ENCODE data around the gene RNU6-1. TPM values are rescaled to one million over a fixed set of nuclear protein-coding genes. Genes with fewer than 3 reads are reported as not detected.

RNU6-1 gene
- total RNA-seq, 4 donors from 2014 or later = not detected

DNA sequence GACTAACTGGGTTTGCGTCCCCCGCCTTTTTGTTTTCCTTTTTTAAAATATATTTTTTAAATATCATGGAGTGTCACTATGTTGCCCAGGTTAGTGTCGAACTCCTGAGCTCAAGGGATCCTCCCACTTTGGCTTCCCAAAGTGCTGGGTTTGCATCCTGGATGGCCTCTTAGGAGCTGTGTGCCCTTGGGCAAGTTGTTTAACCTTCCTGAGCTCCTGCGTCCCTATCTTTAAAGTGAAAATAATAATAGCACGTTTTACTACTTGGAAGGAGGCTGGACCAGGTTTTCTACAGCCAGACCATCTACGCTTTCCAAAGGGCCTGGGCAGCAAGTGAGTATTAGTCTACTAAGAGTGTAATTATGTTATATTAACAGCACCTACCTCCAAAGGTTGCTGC, 44.2 kb upstream of the RNU6-1 start:
- whole genome bisulfite sequencing = 63% methylated on average over 6 of the region's 6 CpGs
- peaks cover 35% of the 10 kb centered on the region for H3K4me1 ChIP-seq
- H3K9me3 ChIP-seq = no peaks in the 10 kb centered on the region
- H3K36me3 ChIP-seq = no peaks in the 10 kb centered on the region
- DNase-seq (ENCODE audit: low spot score in 2 of 2) = no peak
- peak overlapping the region; percentile 49 for H3K4me3 ChIP-seq
- H3K27me3 ChIP-seq = no peaks in the 10 kb centered on the region
- TF ChIP-seq EP300 (IDR thresholded peaks at IDR 0.05) = no peak
- no peak for TF ChIP-seq POLR2AphosphoS5 (IDR thresholded peaks at IDR 0.05)
- no peak for TF ChIP-seq POLR2A (IDR thresholded peaks at IDR 0.05)
- TF ChIP-seq, protein P1, sequence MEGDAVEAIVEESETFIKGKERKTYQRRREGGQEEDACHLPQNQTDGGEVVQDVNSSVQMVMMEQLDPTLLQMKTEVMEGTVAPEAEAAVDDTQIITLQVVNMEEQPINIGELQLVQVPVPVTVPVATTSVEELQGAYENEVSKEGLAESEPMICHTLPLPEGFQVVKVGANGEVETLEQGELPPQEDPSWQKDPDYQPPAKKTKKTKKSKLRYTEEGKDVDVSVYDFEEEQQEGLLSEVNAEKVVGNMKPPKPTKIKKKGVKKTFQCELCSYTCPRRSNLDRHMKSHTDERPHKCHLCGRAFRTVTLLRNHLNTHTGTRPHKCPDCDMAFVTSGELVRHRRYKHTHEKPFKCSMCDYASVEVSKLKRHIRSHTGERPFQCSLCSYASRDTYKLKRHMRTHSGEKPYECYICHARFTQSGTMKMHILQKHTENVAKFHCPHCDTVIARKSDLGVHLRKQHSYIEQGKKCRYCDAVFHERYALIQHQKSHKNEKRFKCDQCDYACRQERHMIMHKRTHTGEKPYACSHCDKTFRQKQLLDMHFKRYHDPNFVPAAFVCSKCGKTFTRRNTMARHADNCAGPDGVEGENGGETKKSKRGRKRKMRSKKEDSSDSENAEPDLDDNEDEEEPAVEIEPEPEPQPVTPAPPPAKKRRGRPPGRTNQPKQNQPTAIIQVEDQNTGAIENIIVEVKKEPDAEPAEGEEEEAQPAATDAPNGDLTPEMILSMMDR (IDR thresholded peaks at IDR 0.05) = no peak
- H3K27ac ChIP-seq = peak overlapping the region; percentile 86

DNA sequence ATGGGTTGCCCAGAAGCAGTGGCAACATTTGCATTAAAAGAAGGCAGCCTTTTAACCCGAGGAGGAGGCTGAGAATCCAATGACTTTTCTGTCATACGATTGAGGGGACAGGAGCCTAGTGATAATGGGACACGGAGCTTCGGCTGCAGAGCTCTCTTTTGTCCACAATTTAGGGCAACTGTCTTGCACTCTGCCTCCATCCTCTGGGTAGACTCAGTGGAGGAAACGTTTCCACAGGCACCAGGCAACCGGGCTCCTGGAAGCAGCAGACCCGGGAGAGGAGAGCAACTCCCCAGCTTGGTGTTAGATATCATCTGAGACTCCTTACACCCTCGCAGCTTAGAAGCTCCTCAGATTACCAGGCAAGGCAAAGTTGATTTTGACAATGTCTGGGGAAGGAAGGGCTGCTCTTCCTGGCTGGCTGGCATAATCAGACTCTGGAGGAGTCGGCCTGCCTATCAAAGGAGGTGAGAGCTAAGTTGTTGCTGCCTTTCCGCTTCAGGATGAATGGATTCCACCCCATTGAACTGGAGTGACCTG, 43.5 kb upstream of the RNU6-1 start:
- Histone ChIP-seq H3K4me3 (no peak overlapping the region), H3K4me1 (peaks cover 35% of the 10 kb centered on the region), H3K36me3 (no peaks in the 10 kb centered on the region), H3K27ac (peak overlapping the region; percentile 86), H3K27me3 (no peaks in the 10 kb centered on the region), H3K9me3 (no peaks in the 10 kb centered on the region)
- TF ChIP-seq EP300 (IDR thresholded peaks at IDR 0.05) = no peak
- TF ChIP-seq, protein P1 (IDR thresholded peaks at IDR 0.05) = no peak
- no peak for TF ChIP-seq POLR2AphosphoS5 (IDR thresholded peaks at IDR 0.05)
- TF ChIP-seq POLR2A (IDR thresholded peaks at IDR 0.05) = no peak
- WGBS = 73% methylated on average over 9 of the region's 10 CpGs
- DNase-seq (ENCODE audit: low spot score in 2 of 2) = no peak

- 74% methylated on average over 8 of the region's 8 CpGs for WGBS
- DNase-seq (ENCODE audit: low spot score in 2 of 2) = no peak
- Histone ChIP-seq H3K27ac (no peak overlapping the region), H3K27me3 (no peaks in the 10 kb centered on the region), H3K4me3 (no peak overlapping the region), H3K36me3 (no peaks in the 10 kb centered on the region), H3K9me3 (no peaks in the 10 kb centered on the region), H3K4me1 (peaks cover 35% of the 10 kb centered on the region)
- TF ChIP-seq, protein P1 (IDR thresholded peaks at IDR 0.05) = no peak
- no peak for TF ChIP-seq POLR2AphosphoS5 (IDR thresholded peaks at IDR 0.05)
- TF ChIP-seq POLR2A (IDR thresholded peaks at IDR 0.05) = no peak
- TF ChIP-seq EP300 (IDR thresholded peaks at IDR 0.05) = no peak
Measured at GRCh38 chr15:67882487-67883233, 42.8 kb upstream of the RNU6-1 start.

DNA sequence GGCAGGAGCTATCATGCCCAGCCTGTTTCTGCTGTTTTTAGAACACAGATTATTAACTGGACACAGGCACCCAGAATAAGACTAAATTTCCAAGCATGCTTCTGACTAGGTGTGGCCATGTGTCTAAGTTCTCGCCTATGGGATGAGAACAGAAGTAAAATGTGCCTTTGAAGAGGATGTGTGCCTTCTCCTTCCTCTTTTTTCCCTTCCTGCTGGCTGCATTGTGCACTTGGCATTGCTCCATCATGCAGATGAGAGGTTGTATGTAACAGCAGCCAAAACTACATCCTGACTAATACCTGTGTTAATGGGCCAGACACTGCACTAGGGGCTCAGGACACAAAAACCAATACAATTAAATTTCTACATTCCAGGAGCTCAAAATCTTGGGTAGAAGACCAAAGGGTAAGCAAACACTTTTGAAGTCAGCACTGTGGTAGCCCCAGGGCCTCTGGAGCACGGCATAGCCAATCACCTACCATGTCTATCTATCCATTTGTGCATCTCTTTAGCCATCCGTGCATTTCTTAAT, 40.9 kb upstream of the RNU6-1 start:
- Histone ChIP-seq H3K36me3 (no peaks in the 10 kb centered on the region), H3K27me3 (no peaks in the 10 kb centered on the region), H3K4me1 (peaks cover 35% of the 10 kb centered on the region), H3K27ac (peak overlapping the region; percentile 50), H3K4me3 (no peak overlapping the region), H3K9me3 (no peaks in the 10 kb centered on the region)
- 48% methylated on average over 3 of the region's 3 CpGs for WGBS
- TF ChIP-seq POLR2A (IDR thresholded peaks at IDR 0.05) (no peak), POLR2AphosphoS5 (IDR thresholded peaks at IDR 0.05) (no peak)
- TF ChIP-seq, protein P1 (IDR thresholded peaks at IDR 0.05) = no peak
- DNase-seq (ENCODE audit: low spot score in 2 of 2) = no peak

- H3K27ac ChIP-seq = no peak overlapping the region
- H3K36me3 ChIP-seq = no peaks in the 10 kb centered on the region
- H3K4me3 ChIP-seq = no peak overlapping the region
- peaks cover 24% of the 10 kb centered on the region for H3K4me1 ChIP-seq
- H3K27me3 ChIP-seq = no peaks in the 10 kb centered on the region
- H3K9me3 ChIP-seq = no peaks in the 10 kb centered on the region
- 90% methylated on average over 11 of the region's 11 CpGs for WGBS
- no peak for DNase-seq (ENCODE audit: low spot score in 2 of 2)
- TF ChIP-seq POLR2AphosphoS5 (IDR thresholded peaks at IDR 0.05) (no peak), EP300 (IDR thresholded peaks at IDR 0.05) (no peak), POLR2A (IDR thresholded peaks at IDR 0.05) (no peak)
- TF ChIP-seq, protein P1 (IDR thresholded peaks at IDR 0.05) = no peak
Measured at GRCh38 chr15:67879440-67880129, 39.7 kb upstream of the RNU6-1 start.

Data from suprapubic skin (tissue), 4 donors.